HG03442 (cell line): ENCODE measurements around the gene CYP19A1.
"Not testable (repeated sequence)": the region's sequence is repeated elsewhere in the genome, so short reads cannot be mapped to it uniquely, and the experiment has no call there.

ENCODE experiments used
- ATAC-seq: cut with Tn5 transposase; IDR thresholded peaks from one replicate; pipeline ENCODE4 v1.9.1; 2021; ENCODE audit warnings: mild to moderate bottlenecking, moderate library complexity; ENCODE audit not compliant: unreplicated experiment

Gene CYP19A1

DNA sequence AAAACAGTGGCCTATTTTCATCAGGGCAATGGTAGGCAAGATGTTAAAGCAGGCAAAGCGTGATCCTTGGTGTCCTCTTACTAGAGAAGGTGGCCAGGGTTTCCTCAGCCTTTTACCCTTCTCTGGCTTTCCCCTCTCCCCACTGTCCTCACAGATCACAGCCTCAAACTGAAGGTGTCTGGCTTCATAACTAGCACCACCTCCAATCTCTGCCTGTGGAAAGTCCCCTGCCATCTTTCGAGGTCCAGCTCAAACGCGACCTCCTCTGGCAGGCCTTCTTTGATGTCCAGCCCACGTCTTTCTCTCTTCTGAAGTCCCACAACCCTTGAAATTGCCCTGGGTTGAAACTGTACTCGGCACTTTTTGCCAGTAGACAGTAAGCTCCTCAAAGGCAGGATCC is 35.9 kb downstream of the CYP19A1 start:
- no peak for ATAC-seq

DNA sequence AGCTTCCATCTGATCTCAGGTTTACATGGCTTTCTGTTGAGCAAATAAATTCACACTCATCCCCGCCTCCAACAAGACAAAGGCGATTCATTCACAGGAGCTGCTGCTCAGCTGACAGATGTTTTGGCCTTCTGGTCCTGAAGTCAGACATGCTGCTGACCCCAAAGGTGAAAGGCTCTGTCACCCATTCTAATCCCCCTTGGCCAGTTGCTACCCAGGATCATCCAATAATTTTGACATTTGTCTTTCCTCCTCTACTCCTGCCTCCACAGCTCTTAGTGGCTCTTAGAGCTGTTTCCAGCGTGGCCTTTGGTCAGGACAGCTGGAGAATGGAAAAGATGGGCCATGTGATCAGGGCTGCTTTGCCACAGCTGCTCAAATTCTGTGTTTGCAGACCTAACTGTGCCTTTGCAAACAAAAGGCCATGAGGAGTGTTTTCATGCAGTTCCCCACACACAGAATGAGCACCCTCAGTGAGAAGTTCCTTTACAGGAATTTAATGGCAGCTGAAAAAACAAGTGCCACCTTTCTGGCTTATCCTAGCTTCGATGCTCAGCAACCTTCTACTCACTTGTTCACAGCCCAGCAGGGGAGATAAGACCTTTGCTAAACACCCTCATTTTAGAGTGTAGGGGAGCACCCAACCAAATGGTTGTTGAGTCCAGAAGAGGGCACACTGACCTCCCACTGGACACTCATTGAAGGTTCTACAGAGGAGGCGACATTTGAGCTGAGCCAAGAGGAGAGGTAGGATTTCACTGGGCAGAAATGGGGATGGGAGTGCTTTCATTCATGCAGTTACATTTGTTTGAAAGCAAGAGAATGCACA is 39.0 kb downstream of the CYP19A1 start:
- no peak for ATAC-seq

DNA sequence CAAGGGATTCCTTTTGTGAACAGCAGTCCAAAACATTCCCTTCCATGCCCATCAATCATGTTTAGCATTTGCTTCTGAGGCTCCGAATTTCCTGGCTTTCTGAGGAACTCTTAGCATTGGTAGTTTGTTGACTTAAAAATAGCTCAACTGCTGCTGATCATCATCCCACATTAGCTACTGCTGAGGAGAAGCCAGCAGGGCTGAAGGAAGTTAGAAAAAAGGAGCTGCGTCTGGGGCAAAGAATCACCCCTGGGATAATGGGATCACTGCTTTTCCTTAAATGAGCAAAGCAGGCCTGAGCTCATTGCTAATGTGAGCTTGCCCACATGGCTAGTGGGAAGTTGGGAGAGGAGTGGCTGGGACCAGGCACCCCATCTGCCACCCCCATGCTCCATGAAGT is 39.8 kb downstream of the CYP19A1 start:
- ATAC-seq = no peak

DNA sequence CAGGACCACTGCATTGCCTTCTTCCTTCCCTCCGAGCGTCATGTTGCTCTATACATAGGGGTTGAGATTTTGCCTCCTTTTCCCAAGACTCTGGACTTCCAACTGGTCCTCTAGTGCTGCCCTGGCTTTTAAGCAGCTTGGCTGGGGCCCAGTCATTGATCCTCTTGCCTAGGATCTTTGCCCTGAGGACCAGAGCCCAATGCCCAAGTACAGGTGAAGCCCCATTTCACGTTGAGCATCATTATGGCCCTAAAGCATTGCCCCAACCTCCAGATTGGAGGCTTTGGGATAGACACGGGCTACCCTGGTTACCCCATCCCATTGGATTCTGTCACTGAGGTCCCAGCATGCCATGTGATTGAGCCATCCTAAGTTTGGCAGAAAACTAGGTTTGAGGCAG is 47.7 kb downstream of the CYP19A1 start:
- ATAC-seq = no peak

DNA sequence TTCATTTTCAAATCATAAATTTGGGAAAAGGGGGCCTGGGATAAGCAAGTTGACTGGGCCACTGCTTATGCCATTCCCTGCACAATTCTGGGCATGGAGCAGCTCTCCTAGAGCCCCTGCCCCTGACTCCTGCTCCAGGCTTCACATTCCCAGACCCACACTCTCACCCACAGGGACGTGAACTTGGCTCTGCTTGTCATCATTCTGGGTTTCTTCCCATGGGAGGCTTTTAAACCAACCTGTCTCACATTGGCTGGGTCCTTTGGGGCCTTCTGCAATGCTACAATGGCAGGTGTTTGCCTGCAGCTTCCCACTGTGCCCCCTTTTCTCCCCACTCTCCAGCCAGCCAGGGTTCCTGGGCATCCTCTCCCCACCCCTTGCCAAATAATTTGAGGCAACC is 49.1 kb downstream of the CYP19A1 start:
- no peak for ATAC-seq

DNA sequence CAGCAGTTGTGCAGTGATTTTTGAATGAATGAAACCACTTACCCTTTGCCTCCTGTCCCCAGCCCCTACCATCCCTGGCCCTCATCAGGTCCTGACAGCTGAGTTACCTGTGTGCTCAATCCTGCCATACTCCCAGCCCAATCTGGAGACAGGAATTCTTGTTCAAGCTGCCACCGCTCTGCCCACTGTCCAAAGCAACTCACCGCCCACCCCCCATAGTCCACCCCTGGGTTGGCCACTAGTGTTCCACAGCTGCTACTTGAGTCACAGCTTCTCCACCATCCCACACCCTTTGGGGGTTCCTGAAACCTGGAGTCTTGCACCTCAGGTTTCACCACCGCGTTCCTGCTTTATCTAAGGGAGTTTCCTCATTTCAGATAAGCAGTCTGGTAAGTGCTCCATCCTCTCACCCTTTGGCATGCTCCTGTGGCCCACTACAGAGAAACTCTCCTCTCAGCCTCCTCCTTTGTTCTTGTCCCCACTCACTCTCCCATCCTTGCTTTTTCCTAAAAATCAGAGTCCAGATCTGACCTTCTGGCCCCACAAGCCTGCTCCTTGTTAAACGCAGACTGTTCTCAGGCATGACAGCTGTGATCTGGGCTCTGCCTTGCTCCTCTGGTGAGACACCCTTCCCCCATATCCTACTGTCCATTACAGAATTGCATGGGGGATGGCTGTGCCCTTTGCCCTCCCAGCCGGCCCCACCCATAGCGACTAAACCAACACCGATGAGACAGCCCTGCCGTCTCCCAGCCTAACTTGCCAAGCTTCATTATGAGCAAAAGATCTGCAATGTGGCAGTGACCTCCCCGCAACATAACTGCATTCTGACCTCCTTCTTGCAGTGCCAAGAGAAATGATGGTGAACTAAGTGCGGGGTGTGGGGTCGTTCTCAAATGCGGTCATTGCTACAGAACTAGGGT is 50.0 kb downstream of the CYP19A1 start:
- no peak for ATAC-seq

DNA sequence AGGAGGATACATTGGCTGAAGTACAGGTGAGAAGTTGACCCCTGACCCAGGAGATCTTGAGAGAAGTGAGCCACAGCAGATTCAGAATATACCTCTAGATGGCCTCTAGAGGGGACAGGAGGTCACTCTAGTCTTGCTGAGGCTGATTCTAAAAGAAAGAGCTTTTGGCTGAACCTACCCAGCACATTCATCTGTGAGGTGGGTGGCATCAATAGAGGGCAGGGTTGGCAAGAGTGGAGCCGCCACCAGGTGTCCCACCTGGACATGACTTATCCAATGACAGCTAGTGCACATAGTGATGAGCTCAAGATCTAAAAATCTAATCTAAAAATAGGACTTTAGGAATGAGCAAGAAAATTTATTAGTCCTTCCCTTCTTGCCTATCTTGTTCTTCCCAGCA is 51.6 kb downstream of the CYP19A1 start:
- ATAC-seq = no peak

DNA sequence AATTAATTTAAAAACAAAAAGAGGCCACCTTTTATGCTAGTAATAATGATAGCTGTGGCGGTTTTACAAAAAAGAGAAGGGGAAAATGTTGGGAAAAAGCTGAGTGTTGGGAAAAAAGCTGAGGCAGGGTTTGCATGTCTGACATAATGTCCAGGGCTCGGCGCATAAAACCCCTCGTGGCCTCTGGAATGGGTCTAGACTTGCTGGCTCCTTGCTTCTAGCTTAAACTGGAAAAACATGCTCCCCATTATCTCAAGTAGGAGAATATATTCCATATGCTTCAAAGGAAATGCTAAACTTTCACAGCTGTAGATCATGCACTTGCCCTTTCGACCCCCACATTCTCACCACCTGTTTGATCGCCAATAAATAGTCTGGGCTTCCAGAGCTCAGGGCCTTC is 53.0 kb downstream of the CYP19A1 start:
- ATAC-seq = no peak

DNA sequence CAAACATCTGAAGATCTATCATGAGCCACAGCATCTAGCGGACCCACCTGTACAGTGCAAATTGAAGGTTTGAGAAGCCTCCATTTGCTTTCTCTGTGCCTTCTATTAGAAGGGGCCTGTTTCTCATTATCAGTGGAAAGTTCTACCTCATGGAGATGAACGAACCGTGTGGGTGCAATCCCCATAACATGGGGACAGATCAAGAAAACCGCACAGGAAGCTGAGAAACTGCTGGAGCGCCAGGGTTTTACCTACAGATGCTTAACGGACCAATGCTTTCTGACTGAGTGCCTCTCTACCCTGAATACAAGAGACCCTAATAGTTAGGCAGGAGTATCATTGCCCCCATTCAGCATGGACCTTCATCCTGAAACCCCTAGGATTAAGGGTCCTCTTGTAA is 53.5 kb downstream of the CYP19A1 start:
- ATAC-seq = no peak

DNA sequence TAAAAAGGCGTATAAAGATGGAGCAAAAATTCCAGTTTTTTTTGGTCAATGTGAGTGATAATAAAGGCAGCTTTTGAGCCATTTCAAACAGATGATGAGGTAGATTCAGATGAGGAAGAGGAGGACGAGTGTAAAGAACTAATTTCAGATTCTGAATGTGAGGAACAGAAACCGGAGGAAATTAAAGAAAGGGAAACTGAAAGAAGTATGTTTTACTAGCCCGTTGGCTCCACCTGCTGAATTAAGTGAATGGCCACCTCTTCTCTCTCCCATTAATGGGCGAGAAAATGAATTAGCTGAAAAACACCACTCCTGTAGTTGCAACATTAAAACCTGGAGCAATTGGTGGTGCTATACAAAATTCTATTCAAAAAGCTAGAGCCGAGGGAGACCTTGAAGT is 55.4 kb downstream of the CYP19A1 start:
- no peak for ATAC-seq

- not testable (repeated sequence) for ATAC-seq
Observed at GRCh38 chr15:51282241-51282640, 56.2 kb downstream of the CYP19A1 start.

GRCh38 chr15:51281368-51281967 is 56.9 kb downstream of the CYP19A1 start:
- no peak for ATAC-seq

- ATAC-seq = no peak
Observed at GRCh38 chr15:51280838-51281237, 57.6 kb downstream of the CYP19A1 start.

DNA sequence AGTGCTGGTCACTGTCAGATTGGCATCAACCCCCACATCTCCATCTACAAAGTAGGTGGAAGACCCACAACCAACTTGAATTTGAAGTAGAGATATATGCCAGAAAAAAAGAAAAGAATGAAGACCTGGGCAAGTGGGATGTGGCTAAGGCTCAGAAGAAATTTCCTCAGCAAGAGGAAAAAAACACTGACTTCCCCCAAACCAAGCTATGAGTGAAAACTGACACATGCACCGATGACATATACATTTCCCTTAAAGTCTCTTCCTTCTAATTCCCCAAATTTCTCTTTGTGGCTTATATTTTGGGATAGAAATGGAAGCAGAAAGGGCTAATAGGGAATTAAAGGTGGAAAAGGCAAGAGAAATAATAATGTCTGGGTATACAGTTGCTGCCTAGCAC is 59.0 kb downstream of the CYP19A1 start:
- no peak for ATAC-seq

DNA sequence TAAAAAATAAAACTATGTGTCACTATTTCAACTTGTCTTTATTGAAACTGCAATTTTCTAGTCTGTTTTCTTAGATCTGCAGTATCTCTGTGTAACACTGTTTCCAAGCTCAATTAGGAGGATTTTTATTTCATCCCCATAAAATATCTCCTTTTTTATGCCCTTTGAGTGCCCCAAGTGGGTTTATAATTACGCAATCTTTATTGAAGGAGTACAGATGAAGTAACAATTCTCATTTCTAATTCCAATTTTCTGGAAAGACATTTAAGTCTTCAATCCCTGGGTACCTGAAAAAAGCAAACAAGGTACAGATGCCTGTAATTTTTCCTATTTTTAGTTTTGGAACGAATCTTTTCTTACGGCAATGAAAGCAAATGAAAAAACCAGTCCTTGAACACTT is 61.3 kb downstream of the CYP19A1 start:
- no peak for ATAC-seq

GRCh38 chr15:51274956-51275355 is 63.4 kb downstream of the CYP19A1 start:
- ATAC-seq = no peak

DNA sequence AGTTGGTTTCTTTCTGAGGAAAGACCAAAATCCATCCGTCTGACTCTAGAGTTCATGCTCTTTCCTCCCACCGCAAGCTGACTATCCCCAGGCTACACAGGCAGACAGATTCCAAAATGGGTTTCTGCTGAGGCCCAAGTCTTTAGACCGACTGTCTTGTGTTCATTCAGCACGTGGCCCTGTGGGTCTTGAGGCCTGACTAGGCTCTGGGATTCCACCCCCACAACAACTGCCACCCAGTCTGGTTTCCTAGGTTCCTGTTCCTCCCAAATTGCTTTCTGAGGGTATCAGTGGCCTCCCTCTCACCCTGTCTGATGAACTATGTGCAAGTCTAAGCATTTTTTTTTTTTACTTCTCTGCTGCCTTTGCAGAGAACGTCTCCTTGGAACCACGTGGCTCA is 67.7 kb downstream of the CYP19A1 start:
- no peak for ATAC-seq

- ATAC-seq = no peak
Observed at GRCh38 chr15:51269496-51269895, 68.9 kb downstream of the CYP19A1 start.

DNA sequence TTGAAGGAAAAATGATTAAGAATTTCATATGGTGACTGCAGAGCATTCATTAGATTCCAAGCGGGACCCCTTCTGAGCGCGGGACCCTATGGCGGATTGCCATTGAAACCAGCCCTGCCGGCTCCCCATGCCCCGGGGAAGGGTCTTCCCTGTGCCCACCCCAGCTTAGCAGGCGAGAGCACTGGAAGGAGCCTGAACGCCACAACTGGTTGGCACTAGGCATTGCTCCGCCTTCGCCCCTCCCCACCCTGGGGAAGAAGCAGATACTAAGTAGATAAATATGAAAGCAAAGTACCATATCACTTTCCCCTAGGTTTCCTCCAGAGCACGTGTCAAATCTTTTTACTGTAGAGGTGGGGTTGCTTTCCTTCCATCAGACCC is 70.7 kb downstream of the CYP19A1 start:
- no peak for ATAC-seq

GRCh38 chr15:51267051-51267702 is 71.2 kb downstream of the CYP19A1 start:
- no peak for ATAC-seq

- no peak for ATAC-seq
Observed at GRCh38 chr15:51266656-51267050, 71.7 kb downstream of the CYP19A1 start.
